SK-N-DZ (cell line): ENCODE results near the gene NFIC.
A peak's percentile ranks its signal among the peaks of the same experiment; 100 is the strongest.

Source experiments
- DNase-seq: peaks from one replicate; pipeline ENCODE4 v3.0.0-alpha.2; 2015; ENCODE audit warnings: low spot score

Gene NFIC

GRCh38 chr19:3359015-3359918 is 7.1 kb upstream of the NFIC start:
- no peak for DNase-seq

GRCh38 chr19:3359919-3360420 is 6.4 kb upstream of the NFIC start:
- no peak for DNase-seq

- DNase-seq, result no peak
Measured at GRCh38 chr19:3360421-3361383, 5.7 kb upstream of the NFIC start.

- no peak for DNase-seq
Measured at GRCh38 chr19:3361384-3362216, 4.8 kb upstream of the NFIC start.

- no peak for DNase-seq
Measured at GRCh38 chr19:3362217-3362906, 4.0 kb upstream of the NFIC start.

- DNase-seq, result no peak
Measured at GRCh38 chr19:3363841-3364500, 2.4 kb upstream of the NFIC start.

GRCh38 chr19:3364501-3364858 is 1.9 kb upstream of the NFIC start:
- DNase-seq, result no peak

GRCh38 chr19:3365093-3365835 is 1.1 kb upstream of the NFIC start:
- no peak for DNase-seq

- peak; percentile 45 for DNase-seq
Measured at GRCh38 chr19:3366753-3367627, 607 bp downstream of the NFIC start.

GRCh38 chr19:3367628-3368440 is 1.5 kb downstream of the NFIC start:
- no peak for DNase-seq

- DNase-seq, result no peak
Measured at GRCh38 chr19:3368441-3368795, 2.0 kb downstream of the NFIC start.

GRCh38 chr19:3368848-3369336 is 2.5 kb downstream of the NFIC start:
- no peak for DNase-seq

GRCh38 chr19:3369337-3370213 is 3.2 kb downstream of the NFIC start:
- DNase-seq, result no peak

- no peak for DNase-seq
Measured at GRCh38 chr19:3370214-3370720, 3.9 kb downstream of the NFIC start.

GRCh38 chr19:3370728-3371591 is 4.6 kb downstream of the NFIC start:
- no peak for DNase-seq
